HG03342 (cell line): Measurements from ENCODE around the gene URGCP.
A peak's percentile ranks its signal among the peaks of the same experiment; 100 is the strongest.

Experiments used
- ATAC-seq: cut with Tn5 transposase; IDR thresholded peaks from one replicate; pipeline ENCODE4 v1.9.1; 2021; ENCODE audit warnings: mild to moderate bottlenecking, moderate library complexity; ENCODE audit not compliant: unreplicated experiment

The URGCP gene

DNA sequence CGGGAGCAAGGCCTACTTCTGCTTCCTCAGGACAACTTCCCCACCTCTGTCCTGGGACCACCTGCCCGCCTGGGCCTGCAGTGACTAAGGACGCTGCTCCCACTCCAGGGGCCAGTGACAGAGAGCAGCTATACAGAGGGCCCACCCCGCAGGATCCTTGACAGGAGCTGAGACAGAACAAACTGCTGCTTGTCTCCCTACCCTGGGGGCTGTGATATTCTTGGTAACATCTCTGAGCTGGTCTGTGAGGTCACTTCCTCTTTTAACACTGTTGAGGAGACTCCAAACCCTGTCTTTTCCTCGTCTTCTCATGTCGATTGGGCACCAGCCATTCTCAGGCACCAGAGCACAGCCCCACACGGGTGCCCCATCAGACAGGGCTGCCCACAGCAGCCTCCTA is 30.2 kb downstream of the URGCP start:
- ATAC-seq = no peak

DNA sequence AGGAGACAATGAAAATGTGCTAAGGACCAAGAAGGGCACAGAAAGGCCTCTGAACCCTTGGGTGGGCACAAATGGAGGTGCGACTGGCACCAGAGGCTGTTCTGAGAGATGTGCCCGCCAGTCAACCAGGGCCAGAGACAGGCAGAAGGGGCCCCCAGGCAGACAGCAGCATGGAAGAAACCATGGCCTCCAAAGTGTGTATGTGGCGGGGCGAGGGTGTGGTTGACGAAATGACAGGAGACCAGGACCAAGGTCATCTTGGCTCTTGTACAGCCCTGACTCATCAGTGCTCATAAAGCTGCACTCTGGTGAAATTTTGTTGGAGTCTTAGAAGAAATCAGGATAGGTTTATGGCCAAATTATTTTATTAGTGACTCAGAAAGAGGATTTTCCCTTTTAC is 33.1 kb downstream of the URGCP start:
- no peak for ATAC-seq

DNA sequence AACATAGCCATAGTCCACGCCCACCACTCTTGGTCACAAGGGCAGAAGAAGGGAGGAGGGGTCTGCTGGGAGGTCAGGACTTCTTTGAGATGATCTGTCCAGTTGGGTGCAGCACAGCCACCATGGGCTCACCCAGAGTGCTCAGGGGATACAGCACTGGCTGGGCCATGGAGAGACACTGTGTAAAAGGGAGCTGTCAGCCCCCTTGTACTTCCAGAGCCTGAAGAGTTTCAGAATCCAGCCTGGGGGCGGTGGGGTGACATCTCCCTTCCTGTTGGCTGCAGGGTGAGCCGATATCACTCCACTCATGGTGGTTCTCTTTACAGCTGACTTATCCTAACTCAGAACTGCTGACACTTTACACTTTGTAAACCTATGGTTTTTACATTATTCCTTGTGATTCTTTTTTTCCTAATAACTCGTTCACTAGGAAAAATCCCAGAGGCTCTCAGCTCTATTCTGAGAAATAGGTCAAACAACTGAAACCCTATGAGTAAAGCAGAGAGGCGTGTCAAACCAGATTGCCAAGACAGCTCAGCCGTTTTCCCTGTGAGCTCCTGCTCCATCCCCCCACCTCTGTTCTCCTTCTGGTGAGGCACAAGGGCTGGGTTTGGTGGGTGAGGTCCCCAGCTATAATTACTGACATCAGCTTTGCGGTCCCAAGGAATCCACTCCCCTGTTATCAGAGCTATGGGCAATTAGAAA is 33.8 kb downstream of the URGCP start:
- no peak for ATAC-seq

DNA sequence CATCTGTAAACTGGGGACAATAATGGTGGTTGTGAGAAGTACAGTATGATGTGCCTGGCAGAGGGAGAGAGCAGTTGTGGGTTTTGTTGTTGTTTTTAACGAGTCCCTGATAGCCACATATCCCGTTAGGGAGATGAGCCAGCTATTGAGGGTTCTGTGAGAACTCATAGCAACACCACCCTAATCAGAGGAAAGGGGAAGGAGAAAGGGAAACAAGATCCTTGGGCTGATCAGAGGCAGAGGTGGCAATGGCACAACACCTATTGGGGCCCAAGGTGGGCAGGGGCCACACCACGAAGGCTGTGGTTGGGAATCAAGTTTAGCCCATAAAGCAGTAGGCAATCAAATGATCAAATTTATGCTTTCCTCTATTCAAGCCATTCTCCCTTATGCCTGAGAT is 35.3 kb downstream of the URGCP start:
- ATAC-seq = no peak

DNA sequence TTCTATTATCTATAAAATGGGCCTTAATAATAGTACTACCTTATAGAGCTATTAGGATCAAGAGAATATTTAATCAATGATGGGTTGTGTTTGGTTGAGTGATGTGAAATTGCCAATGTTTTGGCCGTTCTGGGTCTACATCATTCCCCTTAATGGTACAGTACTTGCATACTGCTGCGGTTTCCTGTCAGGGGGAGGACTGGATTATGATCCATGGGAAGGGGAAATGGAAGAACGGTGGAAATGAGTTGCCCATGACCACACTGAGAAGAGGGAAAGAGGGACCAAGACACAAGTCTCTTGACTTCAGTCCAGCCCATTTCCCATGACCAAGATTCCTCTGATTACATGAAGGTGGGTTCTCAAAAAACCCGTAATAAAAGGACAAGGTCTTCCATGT is 36.1 kb downstream of the URGCP start:
- no peak for ATAC-seq

DNA sequence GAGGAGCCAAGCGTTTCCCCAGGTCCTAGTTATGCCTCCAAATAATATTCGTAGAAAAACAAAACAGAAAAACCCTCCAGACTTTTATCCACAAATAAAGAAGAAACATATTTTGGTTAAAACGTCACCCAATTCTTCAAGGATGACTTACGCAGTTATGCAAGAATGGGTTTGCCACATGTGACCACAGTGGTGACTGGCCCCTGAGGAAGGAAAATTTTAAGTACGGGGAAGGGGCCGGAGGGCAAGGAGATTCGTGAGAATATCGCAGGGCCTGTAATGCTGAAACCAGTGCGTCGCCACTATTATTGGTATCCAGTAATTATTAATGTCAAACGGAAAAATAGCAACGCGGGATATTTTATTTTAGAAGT is 36.5 kb downstream of the URGCP start:
- peak; percentile 7 for ATAC-seq

DNA sequence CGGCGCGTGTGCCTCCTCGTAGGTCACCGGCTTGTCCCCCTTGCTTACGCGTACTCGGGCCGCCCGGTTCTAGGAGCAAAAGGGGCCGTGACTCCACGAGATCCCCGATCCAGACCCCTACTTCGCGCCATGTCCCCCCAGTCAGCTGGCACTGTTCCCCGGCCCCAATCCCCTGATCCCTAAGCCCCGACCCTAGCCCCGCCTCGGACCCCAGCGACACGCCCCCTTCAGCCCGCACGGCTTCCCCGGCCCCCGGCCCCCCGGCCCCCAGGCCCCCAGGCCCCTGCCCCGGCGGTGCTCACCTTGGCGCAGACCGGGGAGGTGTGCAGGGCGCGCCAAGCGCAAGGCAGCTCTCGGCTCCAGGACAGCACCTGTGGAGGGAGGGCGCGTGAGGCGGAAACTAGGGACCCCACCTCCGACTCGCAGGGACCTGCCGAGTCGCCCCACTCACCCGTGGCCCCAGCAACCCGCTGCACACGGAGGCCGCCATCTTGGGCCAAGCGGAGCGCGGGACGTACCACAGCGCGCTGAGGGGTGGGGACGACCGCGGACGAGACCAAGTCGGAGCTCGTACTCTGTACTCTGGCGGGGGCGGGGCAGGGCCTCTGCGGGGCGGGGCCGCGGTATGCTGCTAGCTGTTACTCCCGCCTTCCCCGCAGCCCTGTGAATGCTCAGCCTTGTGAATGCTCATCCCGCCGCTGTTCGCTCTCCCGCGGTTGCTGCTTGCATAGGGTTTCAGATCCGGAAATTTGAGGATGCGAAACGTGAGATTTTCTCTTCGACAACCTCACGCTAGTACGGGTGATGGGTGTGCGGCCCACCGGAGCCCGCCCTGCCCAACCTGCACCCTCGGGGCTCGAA is 37.2 kb downstream of the URGCP start, which contains the start of gene MRPS24:
Gene MRPS24 (minus strand): TSS at position 512 of the 861 bp plus-strand sequence. CDS start 22 bp downstream, at position 490.
- ATAC-seq = peak; percentile 91

DNA sequence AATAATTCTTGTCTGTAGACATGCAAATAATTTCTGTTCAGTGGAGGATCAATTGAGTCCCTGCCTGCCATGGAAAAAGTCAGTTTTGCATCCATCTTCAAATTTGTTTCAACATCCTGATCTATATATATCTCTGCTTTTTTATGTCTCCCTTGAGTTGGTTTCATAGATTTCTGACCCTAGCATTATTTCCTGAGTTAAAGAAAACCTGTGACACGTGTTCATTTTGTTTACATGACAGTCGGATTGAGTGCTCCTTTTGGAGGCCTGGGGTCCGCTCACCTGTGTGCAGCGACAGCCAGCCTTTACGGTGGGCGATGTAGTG is 37.8 kb downstream of the URGCP start:
- ATAC-seq = no peak

DNA sequence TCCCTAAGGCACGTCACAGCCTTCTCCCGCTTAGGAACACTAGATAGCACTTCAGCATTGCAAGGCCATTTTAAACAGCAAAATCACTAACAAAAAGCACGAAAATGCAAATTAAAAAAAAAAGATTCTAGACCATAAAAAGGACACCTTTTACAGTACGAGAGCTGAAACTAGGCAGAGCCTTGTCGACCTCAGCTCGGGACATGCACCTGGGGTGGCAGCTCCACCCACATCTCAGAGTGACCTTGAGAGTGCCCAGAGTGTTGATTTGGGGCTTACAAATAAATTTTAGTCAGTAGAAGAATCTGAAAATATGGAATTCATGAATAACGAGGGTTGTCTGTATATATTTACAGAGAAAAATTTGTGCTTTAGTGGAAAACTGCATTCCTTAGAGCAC is 38.2 kb downstream of the URGCP start:
- no peak for ATAC-seq

DNA sequence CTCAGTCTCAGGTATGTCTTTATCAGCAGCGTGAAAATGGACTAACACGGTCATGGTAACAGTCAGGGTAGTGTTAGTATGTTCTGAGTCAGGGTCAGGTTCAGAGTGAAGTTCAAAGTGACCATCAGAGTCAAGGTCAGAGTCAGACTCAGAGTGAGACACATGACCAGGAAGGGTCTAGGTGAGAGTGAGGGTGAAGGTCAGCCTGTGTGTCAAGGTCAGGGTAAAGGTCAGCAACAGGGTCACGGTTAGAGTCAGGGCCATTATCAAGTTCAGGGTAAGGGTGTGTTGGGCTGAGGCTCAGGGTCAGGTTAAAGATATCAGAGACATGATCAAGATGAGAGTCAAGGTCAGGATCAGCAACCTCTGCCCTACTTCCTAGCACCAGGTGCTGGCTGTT is 41.1 kb downstream of the URGCP start:
- no peak for ATAC-seq

DNA sequence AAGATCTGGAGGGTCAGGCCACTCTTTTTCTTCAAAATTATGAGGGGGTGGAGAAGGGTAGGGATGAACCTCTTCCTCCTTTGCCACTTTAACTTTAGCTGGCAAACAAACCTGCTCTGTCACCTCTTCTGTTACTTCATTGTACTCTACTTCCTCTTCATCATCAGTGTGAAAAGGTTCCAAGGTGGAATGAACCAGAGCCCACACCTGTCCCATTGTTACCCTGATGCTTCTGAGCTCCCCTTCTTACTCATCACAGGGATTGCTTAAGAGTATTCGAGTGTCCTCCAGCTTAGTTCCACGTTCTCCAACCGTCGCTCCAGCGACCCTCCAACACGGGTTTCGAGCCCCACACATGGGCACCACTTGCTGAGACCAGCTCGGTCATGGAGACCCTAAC is 42.3 kb downstream of the URGCP start:
- no peak for ATAC-seq

DNA sequence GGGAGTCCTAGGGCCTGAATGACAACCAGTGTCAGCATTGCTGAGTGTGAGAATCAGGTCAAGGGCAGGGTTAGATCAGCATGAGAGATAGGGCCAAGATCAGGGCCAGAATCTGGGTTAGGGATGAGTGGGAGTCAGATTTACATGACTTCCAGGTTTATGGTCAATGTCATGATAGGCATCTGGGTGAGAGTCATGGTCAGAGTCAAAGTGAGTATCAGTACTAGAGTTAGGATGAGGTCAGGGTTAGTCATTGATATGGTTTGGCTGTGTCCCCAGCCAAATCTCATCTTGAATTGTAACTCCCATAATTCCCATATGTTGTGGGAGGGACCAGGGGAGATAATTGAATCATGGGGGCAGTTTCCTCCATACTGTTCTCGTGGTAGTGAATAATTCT is 49.4 kb downstream of the URGCP start:
- ATAC-seq = no peak

DNA sequence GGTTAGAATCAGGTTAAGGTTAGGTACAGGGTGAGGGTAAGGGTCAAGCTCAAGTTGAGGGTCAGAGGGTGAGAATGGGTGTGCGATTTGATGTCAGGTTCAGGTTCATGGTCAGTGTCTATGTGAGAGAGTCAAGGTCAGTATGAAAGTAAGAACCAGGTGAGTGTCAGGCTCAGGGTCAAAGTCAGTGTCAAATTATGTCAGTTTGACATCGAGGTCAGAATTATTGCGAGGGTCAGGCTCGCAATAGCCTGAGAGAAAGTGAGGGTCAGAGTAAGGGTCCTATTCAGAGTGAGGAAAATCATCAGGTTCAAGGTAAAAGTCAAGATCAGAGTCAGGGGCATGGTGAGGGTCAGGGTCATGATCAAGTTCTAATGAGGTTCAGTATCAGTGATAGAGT is 50.1 kb downstream of the URGCP start:
- no peak for ATAC-seq

DNA sequence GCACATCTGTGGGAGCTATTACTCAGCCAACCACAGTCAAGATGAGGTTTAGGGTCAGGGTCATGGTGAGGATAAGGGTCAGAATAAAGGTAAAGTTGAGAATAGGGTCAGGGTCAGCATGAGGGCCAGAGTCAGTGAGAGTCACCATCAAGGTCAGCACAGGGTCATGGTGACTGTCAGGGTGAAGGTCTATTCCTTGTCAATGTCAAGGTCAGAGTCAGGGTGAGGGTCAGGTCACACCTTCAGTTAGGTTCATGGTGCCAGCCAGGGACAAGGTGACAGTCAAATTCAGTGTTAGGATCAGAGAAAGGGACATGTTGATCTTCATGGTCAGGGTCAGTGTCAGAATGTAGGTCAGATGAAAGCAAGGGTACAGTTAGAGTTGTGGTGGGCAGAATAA is 51.2 kb downstream of the URGCP start:
- ATAC-seq = no peak

DNA sequence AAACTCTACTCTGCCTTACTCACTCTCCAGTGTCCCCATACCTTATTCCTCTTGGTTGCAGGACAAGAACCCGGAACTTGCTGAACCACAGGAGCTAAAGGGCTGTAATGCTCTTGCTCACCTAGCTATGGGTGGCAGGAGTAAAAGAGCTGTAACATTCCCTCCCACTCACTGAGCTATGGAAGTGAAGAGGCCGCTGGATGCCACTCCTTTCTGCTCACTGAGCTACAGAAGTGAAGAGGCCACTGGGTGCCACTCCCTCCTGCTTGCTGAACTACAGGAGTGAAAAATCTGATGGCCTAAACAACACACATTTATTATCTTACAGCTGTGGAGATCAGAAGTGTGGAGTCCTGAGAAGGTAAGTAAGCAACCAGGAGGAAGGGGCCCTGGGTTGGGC is 54.6 kb downstream of the URGCP start:
- ATAC-seq = no peak

DNA sequence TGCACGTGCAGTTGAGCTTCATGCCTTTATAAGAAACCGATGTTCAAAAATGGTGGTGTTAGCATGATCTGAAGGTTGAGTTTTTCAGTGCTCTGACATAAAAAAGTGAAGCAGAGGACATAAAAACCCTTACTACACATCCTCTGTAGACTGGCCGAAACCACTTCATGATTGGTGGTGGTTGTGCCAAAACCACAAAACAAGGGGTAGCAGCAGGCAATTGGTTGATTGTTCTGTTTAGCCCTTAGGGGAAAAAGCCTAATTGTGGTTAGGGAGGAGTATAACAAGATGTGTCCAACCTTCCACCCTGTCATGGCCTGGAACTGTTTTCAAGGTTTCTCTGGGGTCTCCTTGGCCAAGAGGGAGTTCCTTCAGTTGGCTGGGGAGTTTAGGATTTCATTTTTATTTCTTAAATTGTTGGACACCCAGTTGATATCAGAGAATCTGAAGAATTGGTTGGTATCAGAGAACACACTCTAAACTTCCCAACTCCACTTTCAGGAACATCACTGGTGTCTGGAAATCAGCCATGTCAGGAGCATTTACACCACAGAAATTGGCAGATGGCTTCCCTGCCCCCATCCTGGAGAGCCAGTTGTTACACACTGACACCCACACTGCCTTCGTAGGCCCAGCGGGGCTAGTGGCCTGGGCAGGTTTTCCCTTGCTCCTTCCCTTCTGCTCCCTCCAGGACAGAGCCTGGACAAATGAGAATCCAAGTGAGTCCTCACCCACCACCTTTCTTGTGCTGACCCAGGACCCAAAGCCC is 55.9 kb downstream of the URGCP start:
- no peak for ATAC-seq

DNA sequence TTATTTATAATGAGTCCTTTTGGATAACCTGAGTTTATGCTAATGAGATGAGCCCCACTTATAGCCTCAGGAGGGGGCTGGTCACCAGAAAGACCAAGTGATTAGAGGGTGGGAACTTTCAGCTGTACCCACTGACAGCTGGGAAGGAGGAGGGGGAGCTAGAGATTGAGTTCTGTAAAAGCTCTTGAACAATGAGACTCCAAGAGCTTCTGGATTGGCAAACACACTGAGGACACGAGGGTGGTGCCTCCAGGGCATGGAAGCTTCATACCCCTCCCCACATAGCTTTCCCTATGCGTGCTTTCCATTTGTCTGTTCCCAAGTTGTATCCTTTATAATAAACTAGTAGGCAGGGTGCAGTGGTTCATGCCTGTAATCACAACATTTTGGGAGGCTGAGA is 57.3 kb downstream of the URGCP start:
- no peak for ATAC-seq

DNA sequence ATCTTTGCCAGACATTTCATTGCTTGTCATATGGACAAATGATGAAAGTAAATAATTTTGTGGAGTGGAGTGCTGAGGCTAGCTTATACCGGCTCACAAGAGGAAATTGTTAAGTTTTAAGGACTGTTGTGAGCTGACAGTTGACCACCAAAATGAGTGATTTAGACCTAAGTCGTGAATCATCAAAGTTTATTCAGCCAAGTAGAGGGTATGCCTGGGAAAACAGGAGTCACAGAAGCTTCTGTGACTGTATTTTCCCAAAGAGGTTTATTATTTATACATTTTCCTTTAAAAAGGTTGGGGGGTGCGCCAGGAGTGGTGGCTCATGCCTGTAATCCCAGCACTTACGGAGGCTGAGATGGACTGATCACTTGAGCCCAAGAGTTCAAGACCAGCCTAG is 58.9 kb downstream of the URGCP start:
- ATAC-seq = no peak

DNA sequence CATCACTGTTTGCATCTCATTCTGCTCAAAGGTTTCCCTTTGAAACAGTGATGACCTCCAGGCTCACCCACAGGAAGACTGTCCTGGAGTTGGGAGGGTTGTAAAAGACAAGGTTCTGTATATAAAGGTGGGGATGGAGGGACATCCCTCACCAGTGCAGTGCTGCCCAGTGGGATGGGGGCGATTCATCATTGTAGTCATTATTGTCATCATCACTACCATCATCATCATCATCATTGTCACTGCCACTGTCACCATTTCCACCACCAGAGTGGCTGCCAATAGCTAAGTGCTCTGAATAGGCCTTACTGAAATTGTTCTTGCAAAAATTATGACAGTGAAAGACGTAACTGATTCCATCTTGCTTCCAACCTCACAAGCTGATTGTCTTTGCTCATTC is 61.7 kb downstream of the URGCP start:
- no peak for ATAC-seq

DNA sequence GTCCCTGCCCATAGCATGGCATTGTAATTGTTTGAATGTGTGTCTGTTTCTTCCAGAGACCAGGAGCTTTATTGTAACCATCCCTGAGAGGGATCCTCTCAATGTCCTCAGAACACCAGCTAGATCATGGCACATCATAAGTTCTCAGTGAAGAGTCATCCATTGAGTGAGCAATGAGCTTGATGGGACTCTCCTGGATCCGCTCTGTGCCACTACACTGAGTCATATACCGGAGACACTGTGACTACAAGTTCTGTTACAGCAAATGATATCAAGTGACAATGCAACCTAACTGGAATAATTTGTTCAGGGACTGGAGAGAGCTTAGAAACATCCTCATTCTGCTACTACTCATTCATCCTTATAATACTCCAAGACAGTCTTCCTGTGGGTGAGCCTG is 62.1 kb downstream of the URGCP start:
- ATAC-seq = no peak

DNA sequence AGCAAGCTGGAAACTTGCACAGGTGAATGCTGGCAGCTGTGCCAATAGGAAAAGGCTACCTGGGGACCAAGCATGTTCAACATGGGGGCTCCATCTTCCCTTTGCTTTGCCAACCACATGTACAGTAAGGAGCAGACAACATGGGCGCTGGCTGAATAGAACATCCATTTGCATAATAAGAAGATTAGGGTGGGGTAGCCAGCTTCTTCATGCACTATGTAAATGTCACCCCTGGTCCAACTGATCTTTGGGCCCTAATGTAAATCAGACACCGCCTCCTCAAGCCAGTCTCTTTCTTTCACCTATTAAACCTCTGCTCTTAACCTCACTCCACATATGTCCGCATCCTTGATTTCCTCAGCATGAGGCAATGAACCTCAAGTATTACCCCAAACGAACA is 63.1 kb downstream of the URGCP start:
- ATAC-seq = no peak

DNA sequence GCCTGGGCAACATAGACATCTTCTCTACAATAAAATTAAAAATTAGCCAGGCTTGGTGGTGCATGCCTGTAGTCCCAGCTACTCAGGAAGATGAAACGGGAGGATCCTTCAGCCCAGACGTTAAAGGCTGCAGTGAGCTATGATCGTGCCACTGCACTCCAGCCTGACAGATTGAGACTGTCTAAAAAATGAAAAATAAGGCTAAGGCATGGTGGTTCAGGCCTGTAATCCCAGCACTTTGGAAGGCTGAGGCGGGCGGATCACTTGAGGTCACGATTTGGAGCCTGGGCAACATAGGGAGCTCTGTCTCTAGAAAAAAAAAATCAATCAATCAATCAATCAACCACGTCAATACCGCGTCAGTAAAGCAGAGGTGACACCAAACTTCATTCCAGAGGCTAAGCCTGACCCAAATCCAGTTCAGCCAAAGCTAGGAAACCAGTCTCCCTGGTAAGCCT is 68.2 kb downstream of the URGCP start:
- no peak for ATAC-seq
